Measurements from ENCODE around the gene PRPS1L1.

PRPS1L1 gene

GRCh38 chr7:18027628-18028027 is at the start of gene PRPS1L1:
TSS of gene PRPS1L1 (minus strand) at chr7:18027846.
- DNase-seq (ENCODE audit: low read depth): no peak

GRCh38 chr7:18076461-18076860 is 48.8 kb upstream of the PRPS1L1 start:
- DNase-seq (ENCODE audit: low read depth): no peak

- no peak for DNase-seq (ENCODE audit: low read depth)
Observed at GRCh38 chr7:18068745-18069144, 41.1 kb upstream of the PRPS1L1 start.

GRCh38 chr7:18064242-18064838 is 36.7 kb upstream of the PRPS1L1 start:
- DNase-seq (ENCODE audit: low read depth): no peak

GRCh38 chr7:18063149-18063901 is 35.7 kb upstream of the PRPS1L1 start:
- no peak for DNase-seq (ENCODE audit: low read depth)

- no peak for DNase-seq (ENCODE audit: low read depth)
Observed at GRCh38 chr7:18059171-18059570, 31.5 kb upstream of the PRPS1L1 start.

GRCh38 chr7:18053941-18054340 is 26.3 kb upstream of the PRPS1L1 start:
- no peak for DNase-seq (ENCODE audit: low read depth)

GRCh38 chr7:18053177-18053928 is 25.7 kb upstream of the PRPS1L1 start:
- DNase-seq (ENCODE audit: low read depth): no peak

- DNase-seq (ENCODE audit: low read depth): no peak
Observed at GRCh38 chr7:18049262-18049661, 21.6 kb upstream of the PRPS1L1 start.

- no peak for DNase-seq (ENCODE audit: low read depth)
Observed at GRCh38 chr7:18046601-18047000, 19.0 kb upstream of the PRPS1L1 start.

GRCh38 chr7:18045171-18045570 is 17.5 kb upstream of the PRPS1L1 start:
- DNase-seq (ENCODE audit: low read depth): no peak

GRCh38 chr7:18041191-18041590 is 13.5 kb upstream of the PRPS1L1 start:
- no peak for DNase-seq (ENCODE audit: low read depth)

GRCh38 chr7:18040196-18040595 is 12.6 kb upstream of the PRPS1L1 start:
- peak; percentile 62 for DNase-seq (ENCODE audit: low read depth)

- no peak for DNase-seq (ENCODE audit: low read depth)
Observed at GRCh38 chr7:18038382-18038781, 10.7 kb upstream of the PRPS1L1 start.

- DNase-seq (ENCODE audit: low read depth): no peak
Observed at GRCh38 chr7:18037609-18038008, 10.0 kb upstream of the PRPS1L1 start.

- DNase-seq (ENCODE audit: low read depth): no peak
Observed at GRCh38 chr7:18036783-18037182, 9.1 kb upstream of the PRPS1L1 start.

- no peak for DNase-seq (ENCODE audit: low read depth)
Observed at GRCh38 chr7:18030758-18031157, 3.1 kb upstream of the PRPS1L1 start.

- DNase-seq (ENCODE audit: low read depth): no peak
Observed at GRCh38 chr7:18020138-18020715, 7.4 kb downstream of the PRPS1L1 start.

- peak; percentile 42 for DNase-seq (ENCODE audit: low read depth)
Observed at GRCh38 chr7:18019555-18019954, 8.1 kb downstream of the PRPS1L1 start.

GRCh38 chr7:18018296-18019215 is 9.1 kb downstream of the PRPS1L1 start:
- no peak for DNase-seq (ENCODE audit: low read depth)

Measured in non-pigmented ciliary epithelial cell (primary cell).